IMR-90 (cell line): ENCODE results near the gene PPP3CA. TPM values are rescaled to one million over a fixed set of nuclear protein-coding genes. Genes with fewer than 3 reads are reported as not detected.

Source experiments
- ATAC-seq: fragments of 200-7000 bp; cut with Tn5 transposase; 2 replicates; pipeline ENCODE4 v1.9.1; 2020; ENCODE audit warnings: low read depth, mild to moderate bottlenecking, moderate library complexity
- BruUV-seq: library from RNA; stranded (reverse); fragments of 400-500 nt; replicated peaks from 2 replicates; lab custom pipeline; 2021; lab: Mats Ljungman, UMichigan
- CTCF ChIA-PET: fragments of 300-600 bp; formaldehyde crosslinking; extraction: SDS; loops from one replicate; lab custom pipeline; 2021; ENCODE audit warnings: antibody characterized with exemption; lab: Yijun Ruan, JAX
- POLR2A ChIA-PET: fragments of 300-600 bp; sonication (Branson Sonifier 250); formaldehyde crosslinking; loops from one replicate; lab custom pipeline; 2022; ENCODE audit warnings: antibody characterized with exemption; ENCODE audit not compliant: unreplicated experiment; lab: Charles Lee
- DNase-seq: peaks from one replicate; pipeline ENCODE4 v3.0.0; 2013
- H2AFZ ChIP-seq: replicated peaks from 2 replicates; pipeline ENCODE3; 2013; ENCODE audit warnings: low read length, mild to moderate bottlenecking; ENCODE audit not compliant: poor library complexity
- H2AK5ac ChIP-seq: 2 replicates; pipeline ENCODE4 v1.6.1; 2013; ENCODE audit warnings: low read depth, low read length, inconsistent platforms
- H2AK9ac ChIP-seq: replicated peaks from 2 replicates; pipeline ENCODE3; 2013; ENCODE audit warnings: mild to moderate bottlenecking, low read depth, low read length, moderate library complexity; ENCODE audit not compliant: poor library complexity
- H2BK120ac ChIP-seq: 2 replicates; pipeline ENCODE4 v1.6.1; 2013; ENCODE audit warnings: low read depth, low read length, inconsistent platforms
- H2BK15ac ChIP-seq: 3 replicates; pipeline ENCODE4 v1.6.1; 2013; ENCODE audit warnings: low read depth, low read length, inconsistent platforms
- H2BK20ac ChIP-seq: 2 replicates; pipeline ENCODE4 v1.6.1; 2013; ENCODE audit warnings: low read depth, mild to moderate bottlenecking, inconsistent platforms, low read length, moderate library complexity
- H2BK5ac ChIP-seq: 2 replicates; pipeline ENCODE4 v1.6.1; 2013; ENCODE audit warnings: mild to moderate bottlenecking, low read depth, low read length, inconsistent platforms; ENCODE audit not compliant: poor library complexity, severe bottlenecking
- H3K14ac ChIP-seq: replicated peaks from 2 replicates; pipeline ENCODE4 v1.6.1; 2013; ENCODE audit warnings: low read depth, low read length, inconsistent platforms
- H3K18ac ChIP-seq: 2 replicates; pipeline ENCODE4 v1.6.1; 2013; ENCODE audit warnings: low read depth, low read length, control low read depth
- H3K23ac ChIP-seq: 2 replicates; pipeline ENCODE4 v1.6.1; 2013; ENCODE audit warnings: low read depth, low read length, inconsistent platforms
- H3K27ac ChIP-seq: 2 replicates; pipeline ENCODE4 v1.5.1; 2013; ENCODE audit warnings: mild to moderate bottlenecking, control low read depth, low read length; ENCODE audit not compliant: insufficient read depth
- H3K27me3 ChIP-seq: 2 replicates; pipeline ENCODE4 v1.6.1; 2013; ENCODE audit warnings: low read length; ENCODE audit not compliant: control insufficient read depth, insufficient read depth
- H3K36me3 ChIP-seq: 2 replicates; pipeline ENCODE4 v1.6.1; 2013; ENCODE audit warnings: low read length, mixed read lengths; ENCODE audit not compliant: control insufficient read depth, insufficient read depth
- H3K4ac ChIP-seq: 2 replicates; pipeline ENCODE4 v1.6.1; 2013; ENCODE audit warnings: low read depth, low read length, inconsistent platforms
- H3K4me1 ChIP-seq: 2 replicates; pipeline ENCODE4 v1.6.1; 2013; ENCODE audit warnings: low read length, mixed read lengths; ENCODE audit not compliant: control insufficient read depth, insufficient read depth
- H3K4me2 ChIP-seq: 2 replicates; pipeline ENCODE4 v1.6.1; 2013; ENCODE audit warnings: low read depth, mild to moderate bottlenecking, control low read depth, low read length, moderate library complexity
- H3K4me3 ChIP-seq: 2 replicates; pipeline ENCODE4 v1.5.1; 2013; ENCODE audit warnings: low read depth, mild to moderate bottlenecking, control low read depth, low read length, moderate library complexity; ENCODE audit not compliant: insufficient read depth
- H3K56ac ChIP-seq: 2 replicates; pipeline ENCODE4 v1.6.1; 2013; ENCODE audit warnings: low read length, inconsistent platforms; ENCODE audit not compliant: insufficient read depth; ENCODE audit errors: extremely low read depth
- H3K79me1 ChIP-seq, 2 experiments: 2 replicates each; pipeline ENCODE4 v1.6.1; 2013; ENCODE audit warnings: low read length in 2 of 2, inconsistent platforms in 1 of 2, low read depth in 1 of 2
- H3K9ac ChIP-seq: 2 replicates; pipeline ENCODE4 v1.6.1; 2013; ENCODE audit warnings: low read depth, low read length, control low read depth
- H3K9me1 ChIP-seq: 2 replicates; pipeline ENCODE4 v1.6.1; 2013; ENCODE audit warnings: low read length, inconsistent platforms; ENCODE audit not compliant: insufficient read depth
- H3K9me3 ChIP-seq: 2 replicates; pipeline ENCODE4 v1.6.1; 2013; ENCODE audit warnings: low read length; ENCODE audit not compliant: control insufficient read depth, insufficient read depth
- H4K20me1 ChIP-seq: 2 replicates; pipeline ENCODE4 v1.6.1; 2013; ENCODE audit warnings: low read length, inconsistent platforms; ENCODE audit not compliant: insufficient read depth
- H4K5ac ChIP-seq: 2 replicates; pipeline ENCODE4 v1.6.1; 2013; ENCODE audit warnings: mild to moderate bottlenecking, low read depth, low read length, control low read depth
- H4K8ac ChIP-seq, 2 experiments: 2 replicates each; pipeline ENCODE4 v1.6.1; 2013; ENCODE audit warnings: low read depth in 2 of 2, low read length in 2 of 2, control low read depth in 1 of 2, inconsistent platforms in 1 of 2
- H4K91ac ChIP-seq: 2 replicates; pipeline ENCODE4 v1.6.1; 2013; ENCODE audit warnings: low read depth, low read length, inconsistent platforms; ENCODE audit not compliant: insufficient read depth
- BHLHE40 ChIP-seq: fragments of 150-350 bp; IDR thresholded peaks from 2 replicates; pipeline ENCODE4 v1.6.1; 2016; ENCODE audit warnings: mild to moderate bottlenecking, low read depth, low read length
- CEBPB ChIP-seq: IDR thresholded peaks from 2 replicates; pipeline ENCODE4 v1.6.1; 2012; ENCODE audit warnings: low read depth, low read length, improper control_type of control experiment
- CHD1 ChIP-seq: IDR thresholded peaks from 2 replicates; pipeline ENCODE4 v1.6.1; 2012; ENCODE audit warnings: low read depth, low read length, improper control_type of control experiment
- CTCF ChIP-seq: conservative IDR thresholded peaks from 2 replicates; pipeline ENCODE4 v1.5.1; 2012; ENCODE audit warnings: mild to moderate bottlenecking, low read depth, low read length, improper control_type of control experiment
- ELK1 ChIP-seq: fragments of 150-350 bp; IDR thresholded peaks from 2 replicates; pipeline ENCODE4 v1.6.1; 2016; ENCODE audit warnings: low read depth, mild to moderate bottlenecking, low read length, moderate library complexity, borderline replicate concordance
- FOS ChIP-seq: fragments of 150-350 bp; IDR thresholded peaks from 2 replicates; pipeline ENCODE4 v1.6.1; 2016; ENCODE audit warnings: low read depth, low read length
- MAFK ChIP-seq: IDR thresholded peaks from 2 replicates; pipeline ENCODE4 v1.6.1; 2012; ENCODE audit warnings: low read depth, low read length, improper control_type of control experiment
- MAZ ChIP-seq: IDR thresholded peaks from 2 replicates; pipeline ENCODE4 v1.6.1; 2012; ENCODE audit warnings: low read depth, mild to moderate bottlenecking, low read length, improper control_type of control experiment, moderate library complexity, borderline replicate concordance
- MXI1 ChIP-seq: IDR thresholded peaks from 2 replicates; pipeline ENCODE4 v1.6.1; 2012; ENCODE audit warnings: low read depth, mild to moderate bottlenecking, low read length, moderate library complexity, borderline replicate concordance
- NFE2L2 ChIP-seq: fragments of 150-350 bp; IDR thresholded peaks from 2 replicates; pipeline ENCODE4 v1.6.1; 2016; ENCODE audit warnings: low read depth, mild to moderate bottlenecking, low read length
- POLR2A ChIP-seq: IDR thresholded peaks from 2 replicates; pipeline ENCODE4 v1.6.1; 2012; ENCODE audit warnings: mild to moderate bottlenecking, low read depth, low read length
- RAD21 ChIP-seq: IDR thresholded peaks from 2 replicates; pipeline ENCODE4 v1.6.1; 2012; ENCODE audit warnings: low read length, improper control_type of control experiment
- RCOR1 ChIP-seq: IDR thresholded peaks from 2 replicates; pipeline ENCODE4 v1.6.1; 2012; ENCODE audit warnings: mild to moderate bottlenecking, low read length, improper control_type of control experiment; ENCODE audit not compliant: insufficient replicate concordance
- RFX5 ChIP-seq: IDR thresholded peaks from 2 replicates; pipeline ENCODE4 v1.8.0; 2012; ENCODE audit warnings: low read depth, mild to moderate bottlenecking, low read length, moderate library complexity
- SMC3 ChIP-seq: fragments of 150-350 bp; IDR thresholded peaks from 2 replicates; pipeline ENCODE4 v1.6.1; 2016; ENCODE audit warnings: low read depth, mild to moderate bottlenecking, antibody characterized with exemption, low read length, moderate library complexity
- WGBS, 2 experiments: methylation state at CpG; one replicate each; pipeline versions ENCODE4 v1.1.5 to v1.1.7; 2013; ENCODE audit warnings: missing lambda C conversion rate in 2 of 2; ENCODE audit not compliant: insufficient read length in 1 of 2; ENCODE audit errors: extremely low coverage in 2 of 2; 5-methylcytosine and 5-hydroxymethylcytosine counted together
- dilution Hi-C: fragments of 300-500 bp; cut with HindIII; formaldehyde crosslinking; loops from one replicate; pipeline ENCODE4 v1.14.3; 2018; ENCODE audit warnings: low sequenced_read_pairs; ENCODE audit not compliant: unreplicated experiment
- in situ Hi-C: fragments of 300-500 bp; cut with MboI; formaldehyde crosslinking; loops from 3 replicates; pipeline ENCODE4 v1.14.3; 2019; ENCODE audit warnings: low sequenced_read_pairs, inconsistent platforms, mixed read lengths
- intact Hi-C: fragments of 100-400 bp; cut with micrococcal nuclease; formaldehyde crosslinking; loops from 2 replicates; pipeline ENCODE4 v1.10.0; 2022
- polyA plus RNA-seq, 3 experiments: library from polyadenylated mRNA; depleted of rRNA; stranded (reverse); fragments of >200 nt; gene quantifications; 2 replicates each; pipeline ENCODE4 v1.2.3, GENCODE V29; 2012; ENCODE audit warnings: low replicate concordance in 1 of 3
- total RNA-seq: library from RNA; depleted of rRNA; stranded (reverse); fragments of >200 nt; gene quantifications from 2 replicates; pipeline ENCODE4 v1.2.3, GENCODE V29; 2012
- TF ChIP-seq, protein P1 (sequence below): fragments of 150-350 bp; IDR thresholded peaks from 2 replicates; pipeline ENCODE4 v1.6.1; 2017; ENCODE audit warnings: mild to moderate bottlenecking, antibody characterized with exemption, low read length, low read depth

Gene PPP3CA
- total and polyA plus RNA-seq, 2 of the 4 experiments (the other 2 are of a cell fraction): 14.5 to 48.6 TPM

GRCh38 chr4:101009471-101009870 lies 337.9 kb downstream of the PPP3CA start:
- Histone ChIP-seq H2AK9ac (no peak overlapping the region), H2BK15ac (no peak overlapping the region), H3K27me3 (no peaks in the 10 kb centered on the region), H3K56ac (no peak overlapping the region), H4K20me1 (no peaks in the 10 kb centered on the region), H3K36me3 (no peaks in the 10 kb centered on the region), H4K91ac (no peak overlapping the region), H3K4me3 (no peak overlapping the region), H4K8ac (no peak overlapping the region), H2BK5ac (no peak overlapping the region), H2AFZ (peak overlapping the region; percentile 50), H3K18ac (no peak overlapping the region), H3K4me1 (no peaks in the 10 kb centered on the region), H3K9ac (no peak overlapping the region), H3K9me3 (no peaks in the 10 kb centered on the region), H2BK20ac (no peak overlapping the region), H2AK5ac (no peak overlapping the region), H3K4ac (no peak overlapping the region), H3K27ac (no peak overlapping the region), H3K4me2 (peak overlapping the region; percentile 59), H3K79me1 (no peaks in the 10 kb centered on the region), H3K14ac (no peak overlapping the region), H2BK120ac (no peak overlapping the region), H3K9me1 (no peaks in the 10 kb centered on the region; the same call in 1 of the 2 replicates), H3K23ac (no peak overlapping the region), H4K5ac (no peak overlapping the region)
- POLR2A ChIA-PET: no interaction called here
- no TSS peak for BruUV-seq
- intact Hi-C loops (no loop called here), in situ Hi-C loops (no loop called here), dilution Hi-C loops (no loop called here)
- CTCF ChIA-PET: no interaction called here
- WGBS, 2 experiments: no CpG with 5 or more reads among the region's 2 CpGs
- TF ChIP-seq CEBPB (no peak), RCOR1 (no peak), POLR2A (no peak), CTCF (no peak), MAZ (no peak), SMC3 (no peak), RAD21 (no peak), BHLHE40 (no peak), RFX5 (no peak), NFE2L2 (no peak), MAFK (no peak), CHD1 (no peak), MXI1 (no peak), FOS (no peak), ELK1 (no peak)
- TF ChIP-seq, protein P1, sequence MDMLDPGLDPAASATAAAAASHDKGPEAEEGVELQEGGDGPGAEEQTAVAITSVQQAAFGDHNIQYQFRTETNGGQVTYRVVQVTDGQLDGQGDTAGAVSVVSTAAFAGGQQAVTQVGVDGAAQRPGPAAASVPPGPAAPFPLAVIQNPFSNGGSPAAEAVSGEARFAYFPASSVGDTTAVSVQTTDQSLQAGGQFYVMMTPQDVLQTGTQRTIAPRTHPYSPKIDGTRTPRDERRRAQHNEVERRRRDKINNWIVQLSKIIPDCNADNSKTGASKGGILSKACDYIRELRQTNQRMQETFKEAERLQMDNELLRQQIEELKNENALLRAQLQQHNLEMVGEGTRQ: no peak
- no peak for DNase-seq
- peak; percentile 46 for ATAC-seq
